SK-N-SH (cell line): ENCODE measurements around the gene SPIRE1.
"Not testable (repeated sequence)": the region's sequence is repeated elsewhere in the genome, so short reads cannot be mapped to it uniquely, and the experiment has no call there.

ENCODE experiments used
- EP300 ChIP-seq, 2 experiments: IDR thresholded peaks; 2 replicates each; pipeline versions ENCODE4 v1.4.0 to v1.6.1; 2012; ENCODE audit warnings: borderline replicate concordance in 1 of 2, low read depth in 1 of 2, low read length in 1 of 2
- FOXJ3 ChIP-seq: sonication (generic); formaldehyde crosslinking; IDR thresholded peaks from 2 replicates; pipeline ENCODE4 v1.5.1; 2020; ENCODE audit warnings: mild to moderate bottlenecking, missing genetic modification reagents
- MEF2A ChIP-seq: IDR thresholded peaks from 2 replicates; pipeline ENCODE4 v1.4.0; 2012; ENCODE audit warnings: low read depth, borderline replicate concordance
- POLR2AphosphoS5 ChIP-seq: IDR thresholded peaks from 2 replicates; pipeline ENCODE4 v1.6.1; 2012; ENCODE audit warnings: low read depth, low read length
- RAD21 ChIP-seq: IDR thresholded peaks from 2 replicates; pipeline ENCODE4 v1.6.1; 2012; ENCODE audit warnings: mild to moderate bottlenecking, low read length
- RCOR1 ChIP-seq: fragments of 150-350 bp; IDR thresholded peaks from 2 replicates; pipeline ENCODE4 v1.6.1; 2017; ENCODE audit warnings: antibody characterized with exemption, low read length
- SMC3 ChIP-seq: IDR thresholded peaks from 2 replicates; pipeline ENCODE4 v1.6.1; 2012; ENCODE audit warnings: low read depth, low read length, improper control_type of control experiment
- TAF1 ChIP-seq: IDR thresholded peaks from 2 replicates; pipeline ENCODE4 v1.6.1; 2012; ENCODE audit warnings: low read depth, mild to moderate bottlenecking, low read length, moderate library complexity, borderline replicate concordance
- TF ChIP-seq, protein P1 (sequence below): fragments of 200-600 bp; sonication (generic); IDR thresholded peaks from 2 replicates; pipeline ENCODE4 v1.6.1; 2017; ENCODE audit warnings: antibody characterized with exemption, mild to moderate bottlenecking, moderate library complexity
- TF ChIP-seq, protein P2 (sequence below): fragments of 150-350 bp; IDR thresholded peaks from 2 replicates; pipeline ENCODE4 v1.6.1; 2016; ENCODE audit warnings: mild to moderate bottlenecking, low read depth, low read length
- TF ChIP-seq, protein P3 (sequence below): fragments of 150-350 bp; IDR thresholded peaks from 2 replicates; pipeline ENCODE4 v1.6.1; 2017; ENCODE audit warnings: antibody characterized with exemption, low read length, low read depth, borderline replicate concordance

DNA sequence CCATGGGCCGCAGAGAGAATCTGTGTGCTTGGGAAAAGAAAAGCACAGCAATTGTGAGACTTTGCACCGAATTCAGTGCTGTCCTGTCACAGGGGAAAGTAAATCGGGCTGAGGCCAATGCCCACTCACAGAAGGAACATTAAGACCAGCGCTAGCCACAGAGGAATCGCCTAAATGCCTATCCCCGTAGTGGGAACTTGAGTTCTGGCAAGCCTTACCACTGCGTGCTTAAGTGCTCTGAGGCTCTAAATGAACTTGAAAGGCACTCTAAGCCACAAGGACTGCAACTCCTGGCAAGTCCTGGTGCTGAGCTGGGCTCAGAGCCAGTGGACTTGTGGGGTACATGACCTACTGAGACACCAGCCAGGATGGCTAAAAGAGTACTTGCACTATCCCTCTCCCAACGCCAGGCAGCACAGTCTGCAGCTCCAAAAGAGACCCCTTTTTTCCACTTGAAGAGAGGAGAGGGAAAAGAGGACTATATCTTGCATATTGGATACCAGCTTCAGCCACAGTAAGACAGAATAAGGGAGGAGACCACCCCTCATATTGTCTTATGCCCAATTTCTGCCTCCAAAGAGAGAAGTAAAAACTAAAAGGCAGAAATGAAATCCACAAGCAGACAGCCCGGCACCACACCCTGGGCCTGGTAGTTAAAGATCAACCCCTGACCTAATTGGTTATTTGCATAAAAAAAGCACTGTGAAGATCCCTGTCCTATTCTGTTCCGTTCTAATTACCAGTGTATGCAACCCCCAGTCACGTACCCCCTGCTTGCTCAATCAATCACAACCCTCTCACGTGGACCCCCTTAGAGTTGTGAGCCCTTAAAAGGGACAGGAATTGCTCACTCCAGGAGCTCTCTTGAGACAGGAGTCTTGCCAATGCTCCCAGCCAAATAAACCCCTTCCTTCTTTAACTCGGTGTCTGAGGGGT is 105.7 kb downstream of the SPIRE1 start:
- TF ChIP-seq, protein P1, sequence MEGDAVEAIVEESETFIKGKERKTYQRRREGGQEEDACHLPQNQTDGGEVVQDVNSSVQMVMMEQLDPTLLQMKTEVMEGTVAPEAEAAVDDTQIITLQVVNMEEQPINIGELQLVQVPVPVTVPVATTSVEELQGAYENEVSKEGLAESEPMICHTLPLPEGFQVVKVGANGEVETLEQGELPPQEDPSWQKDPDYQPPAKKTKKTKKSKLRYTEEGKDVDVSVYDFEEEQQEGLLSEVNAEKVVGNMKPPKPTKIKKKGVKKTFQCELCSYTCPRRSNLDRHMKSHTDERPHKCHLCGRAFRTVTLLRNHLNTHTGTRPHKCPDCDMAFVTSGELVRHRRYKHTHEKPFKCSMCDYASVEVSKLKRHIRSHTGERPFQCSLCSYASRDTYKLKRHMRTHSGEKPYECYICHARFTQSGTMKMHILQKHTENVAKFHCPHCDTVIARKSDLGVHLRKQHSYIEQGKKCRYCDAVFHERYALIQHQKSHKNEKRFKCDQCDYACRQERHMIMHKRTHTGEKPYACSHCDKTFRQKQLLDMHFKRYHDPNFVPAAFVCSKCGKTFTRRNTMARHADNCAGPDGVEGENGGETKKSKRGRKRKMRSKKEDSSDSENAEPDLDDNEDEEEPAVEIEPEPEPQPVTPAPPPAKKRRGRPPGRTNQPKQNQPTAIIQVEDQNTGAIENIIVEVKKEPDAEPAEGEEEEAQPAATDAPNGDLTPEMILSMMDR: not testable (repeated sequence)
- TF ChIP-seq SMC3; FOXJ3 (CRISPR knock-in tag); RCOR1; TAF1; POLR2AphosphoS5; EP300 (IDR thresholded peaks at IDR 0.05; ENCODE audit: borderline replicate concordance in 1 of 2, low read depth in 1 of 2, low read length in 1 of 2); RAD21; MEF2A: not testable (repeated sequence)
- TF ChIP-seq, protein P2, sequence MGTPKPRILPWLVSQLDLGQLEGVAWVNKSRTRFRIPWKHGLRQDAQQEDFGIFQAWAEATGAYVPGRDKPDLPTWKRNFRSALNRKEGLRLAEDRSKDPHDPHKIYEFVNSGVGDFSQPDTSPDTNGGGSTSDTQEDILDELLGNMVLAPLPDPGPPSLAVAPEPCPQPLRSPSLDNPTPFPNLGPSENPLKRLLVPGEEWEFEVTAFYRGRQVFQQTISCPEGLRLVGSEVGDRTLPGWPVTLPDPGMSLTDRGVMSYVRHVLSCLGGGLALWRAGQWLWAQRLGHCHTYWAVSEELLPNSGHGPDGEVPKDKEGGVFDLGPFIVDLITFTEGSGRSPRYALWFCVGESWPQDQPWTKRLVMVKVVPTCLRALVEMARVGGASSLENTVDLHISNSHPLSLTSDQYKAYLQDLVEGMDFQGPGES: not testable (repeated sequence)
- TF ChIP-seq, protein P3, sequence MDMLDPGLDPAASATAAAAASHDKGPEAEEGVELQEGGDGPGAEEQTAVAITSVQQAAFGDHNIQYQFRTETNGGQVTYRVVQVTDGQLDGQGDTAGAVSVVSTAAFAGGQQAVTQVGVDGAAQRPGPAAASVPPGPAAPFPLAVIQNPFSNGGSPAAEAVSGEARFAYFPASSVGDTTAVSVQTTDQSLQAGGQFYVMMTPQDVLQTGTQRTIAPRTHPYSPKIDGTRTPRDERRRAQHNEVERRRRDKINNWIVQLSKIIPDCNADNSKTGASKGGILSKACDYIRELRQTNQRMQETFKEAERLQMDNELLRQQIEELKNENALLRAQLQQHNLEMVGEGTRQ: not testable (repeated sequence)
